Stomach smooth muscle (tissue), 2 donors: ENCODE data around the gene NHSL1.

Experiments
- H3K27ac ChIP-seq: one replicate; pipeline ENCODE4 v1.7.0; 2013; ENCODE audit warnings: mild to moderate bottlenecking, low read length, inconsistent platforms
- H3K27me3 ChIP-seq, 2 donors: one replicate each; pipeline ENCODE4 v1.7.0; 2013; ENCODE audit warnings: low read length in 2 of 2; ENCODE audit not compliant: insufficient read depth in 2 of 2, control insufficient read depth in 1 of 2
- H3K36me3 ChIP-seq, 2 donors: one replicate each; pipeline ENCODE4 v1.7.0; 2013; ENCODE audit warnings: low read length in 2 of 2; ENCODE audit not compliant: control insufficient read depth in 2 of 2, insufficient read depth in 2 of 2
- H3K4me1 ChIP-seq: one replicate; pipeline ENCODE4 v1.7.0; 2013; ENCODE audit warnings: low read length; ENCODE audit not compliant: control insufficient read depth, insufficient read depth
- H3K4me3 ChIP-seq, 2 donors: one replicate each; pipeline ENCODE4 v1.7.0; 2013; ENCODE audit warnings: low read length in 2 of 2
- H3K9ac ChIP-seq, 2 donors: one replicate each; pipeline ENCODE4 v1.7.0; 2013; ENCODE audit warnings: low read length in 2 of 2, mild to moderate bottlenecking in 1 of 2
- H3K9me3 ChIP-seq, 2 donors: one replicate each; pipeline ENCODE4 v1.7.0; 2013; ENCODE audit warnings: low read length in 2 of 2; ENCODE audit not compliant: control insufficient read depth in 2 of 2
- donor health status: healthy.
- donor health status: Pancreatic carcinoma.

NHSL1 gene

GRCh38 chr6:138523347-138524210, 24.3 kb upstream of the NHSL1 start:
- Histone ChIP-seq H3K27ac (no peak overlapping the region), H3K4me3 (no peak overlapping the region), H3K27me3 (no peaks in the 10 kb centered on the region), H3K4me1 (peaks cover 7% of the 10 kb centered on the region), H3K36me3 (no peaks in the 10 kb centered on the region), H3K9ac (no peak overlapping the region), H3K9me3 (no peaks in the 10 kb centered on the region)

DNA sequence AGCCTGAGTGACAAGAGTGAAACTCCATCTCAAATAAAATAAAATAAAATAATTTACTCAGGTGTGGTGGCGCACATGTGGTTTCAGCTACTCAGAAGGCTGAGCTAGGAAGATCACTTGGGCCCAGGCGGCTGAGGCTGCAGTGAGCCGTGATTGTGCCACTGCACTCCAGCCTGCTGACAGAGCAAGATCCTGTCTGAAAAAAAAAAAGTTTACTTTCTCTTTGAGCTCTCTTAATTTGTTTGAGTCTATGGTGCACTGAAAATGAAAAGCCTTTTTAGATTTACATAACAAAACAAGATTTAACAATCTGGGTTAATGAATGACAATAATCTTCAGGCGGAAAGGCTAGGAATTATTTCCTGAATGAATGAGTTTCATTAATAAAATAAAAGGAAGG, 23.3 kb upstream of the NHSL1 start:
- Histone ChIP-seq H3K9me3 (peaks cover 0 to 2% of the 10 kb centered on the region in 2 donors), H3K4me1 (peaks cover 4% of the 10 kb centered on the region), H3K4me3 (no peak overlapping the region), H3K36me3 (no peaks in the 10 kb centered on the region), H3K27ac (no peak overlapping the region), H3K9ac (no peak overlapping the region), H3K27me3 (no peaks in the 10 kb centered on the region)

DNA sequence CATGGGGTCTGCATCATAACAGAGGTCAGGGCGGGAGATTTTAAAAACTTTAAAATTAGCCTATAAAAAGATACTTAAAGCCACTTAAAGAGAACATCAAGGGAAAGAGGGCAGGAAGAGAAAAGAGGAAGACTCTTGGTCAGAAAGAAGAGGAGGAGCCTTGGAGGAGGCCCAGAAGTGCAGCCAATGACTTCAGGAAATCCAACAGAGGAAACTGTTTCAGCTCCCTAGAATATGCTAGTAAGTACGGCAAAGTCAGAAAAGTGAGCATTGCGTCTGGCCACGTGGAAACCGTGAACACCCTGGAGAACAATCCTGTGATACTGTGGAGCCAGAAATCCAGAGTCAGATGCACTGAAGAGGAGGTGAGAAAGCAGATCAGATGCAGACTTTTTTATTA, 22.5 kb upstream of the NHSL1 start:
- Histone ChIP-seq H3K4me1 (no peaks in the 10 kb centered on the region), H3K4me3 (no peak overlapping the region), H3K9ac (no peak overlapping the region), H3K27me3 (no peaks in the 10 kb centered on the region), H3K36me3 (no peaks in the 10 kb centered on the region), H3K27ac (no peak overlapping the region), H3K9me3 (peaks cover 0 to 4% of the 10 kb centered on the region in 2 donors)

DNA sequence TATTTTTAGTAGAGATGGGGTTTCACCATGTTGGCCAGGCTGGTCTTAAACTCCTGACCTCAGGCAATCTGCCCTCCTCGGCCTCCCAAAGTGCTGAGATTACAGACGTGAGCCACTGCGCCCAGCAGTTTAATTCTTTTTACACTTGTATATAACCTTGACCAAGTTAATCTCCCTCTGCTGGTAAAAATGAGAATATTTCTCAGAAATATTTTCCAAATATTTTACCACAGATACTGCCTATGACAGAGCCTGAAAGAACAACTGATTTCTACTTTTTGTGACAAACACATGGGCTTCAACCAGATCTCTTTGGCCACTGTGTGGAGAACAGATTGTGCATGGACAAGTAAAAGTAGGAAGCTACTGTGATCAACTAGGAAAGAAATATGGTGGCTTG, 21.2 kb upstream of the NHSL1 start:
- Histone ChIP-seq H3K27ac (no peak overlapping the region), H3K27me3 (no peaks in the 10 kb centered on the region), H3K9ac (no peak overlapping the region), H3K36me3 (no peaks in the 10 kb centered on the region), H3K4me3 (no peak overlapping the region), H3K4me1 (no peaks in the 10 kb centered on the region), H3K9me3 (peaks cover 0 to 4% of the 10 kb centered on the region in 2 donors)

- Histone ChIP-seq H3K27me3 (no peaks in the 10 kb centered on the region), H3K27ac (no peak overlapping the region), H3K9me3 (peaks cover 0 to 4% of the 10 kb centered on the region in 2 donors), H3K4me3 (no peak overlapping the region), H3K9ac (no peak overlapping the region), H3K36me3 (no peaks in the 10 kb centered on the region), H3K4me1 (no peaks in the 10 kb centered on the region)
These were observed 18.8 kb upstream of the NHSL1 start for GRCh38 chr6:138518054-138518453.

DNA sequence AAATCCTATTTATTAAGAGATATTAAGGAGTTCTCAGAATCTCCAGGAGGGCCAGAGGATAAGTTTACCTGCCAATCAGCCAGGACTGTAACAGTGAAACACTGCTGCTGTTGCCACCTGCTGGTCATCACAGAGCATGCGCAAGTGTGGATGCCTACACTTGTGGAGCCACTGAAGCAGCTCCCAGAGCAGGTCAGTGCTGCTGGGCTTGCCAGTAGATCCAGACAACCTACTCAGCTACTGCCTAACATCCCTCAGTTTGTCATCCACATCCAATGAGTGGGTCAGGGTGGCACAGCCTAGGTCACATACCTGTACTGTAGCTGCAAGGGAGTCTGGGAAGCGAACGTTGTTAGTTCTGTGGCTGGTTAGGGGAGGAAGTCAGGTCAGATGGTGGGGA, 18.3 kb upstream of the NHSL1 start:
- Histone ChIP-seq H3K27me3 (no peaks in the 10 kb centered on the region), H3K27ac (no peak overlapping the region), H3K4me3 (no peak overlapping the region), H3K9me3 (peaks cover 0 to 4% of the 10 kb centered on the region in 2 donors), H3K4me1 (no peaks in the 10 kb centered on the region), H3K36me3 (no peaks in the 10 kb centered on the region), H3K9ac (no peak overlapping the region)

DNA sequence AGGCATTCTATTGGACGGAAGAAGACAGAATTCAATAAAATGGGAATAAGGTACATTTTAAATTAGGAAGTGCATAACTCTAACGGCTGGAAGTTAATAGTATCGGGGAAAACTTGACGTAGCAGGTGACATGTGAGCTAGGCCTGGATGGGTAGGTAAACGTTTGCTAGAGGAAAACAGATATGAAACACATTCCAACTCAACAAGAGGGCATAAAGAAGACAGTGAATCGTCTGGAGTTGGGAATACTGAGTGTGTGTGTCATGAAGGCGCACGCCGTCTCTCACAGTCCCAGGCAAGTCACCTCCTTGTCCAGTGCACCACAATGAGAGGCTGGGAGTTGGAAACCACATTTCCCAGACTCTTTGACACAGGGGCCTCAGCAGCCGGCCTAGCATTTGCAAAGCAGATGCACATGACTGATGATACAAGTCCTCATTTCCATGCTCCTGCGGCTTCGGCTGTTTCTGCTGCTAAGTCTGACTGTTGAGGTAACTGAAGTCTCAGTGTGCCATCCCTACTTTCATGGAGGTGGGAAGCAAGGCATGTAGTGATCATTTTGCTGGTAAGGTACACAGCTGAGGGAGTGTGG, 16.5 kb upstream of the NHSL1 start:
- Histone ChIP-seq H3K4me3 (no peak overlapping the region), H3K36me3 (no peaks in the 10 kb centered on the region), H3K4me1 (no peaks in the 10 kb centered on the region), H3K9ac (no peak overlapping the region), H3K9me3 (peaks cover 0 to 4% of the 10 kb centered on the region in 2 donors), H3K27ac (no peak overlapping the region), H3K27me3 (no peaks in the 10 kb centered on the region)

DNA sequence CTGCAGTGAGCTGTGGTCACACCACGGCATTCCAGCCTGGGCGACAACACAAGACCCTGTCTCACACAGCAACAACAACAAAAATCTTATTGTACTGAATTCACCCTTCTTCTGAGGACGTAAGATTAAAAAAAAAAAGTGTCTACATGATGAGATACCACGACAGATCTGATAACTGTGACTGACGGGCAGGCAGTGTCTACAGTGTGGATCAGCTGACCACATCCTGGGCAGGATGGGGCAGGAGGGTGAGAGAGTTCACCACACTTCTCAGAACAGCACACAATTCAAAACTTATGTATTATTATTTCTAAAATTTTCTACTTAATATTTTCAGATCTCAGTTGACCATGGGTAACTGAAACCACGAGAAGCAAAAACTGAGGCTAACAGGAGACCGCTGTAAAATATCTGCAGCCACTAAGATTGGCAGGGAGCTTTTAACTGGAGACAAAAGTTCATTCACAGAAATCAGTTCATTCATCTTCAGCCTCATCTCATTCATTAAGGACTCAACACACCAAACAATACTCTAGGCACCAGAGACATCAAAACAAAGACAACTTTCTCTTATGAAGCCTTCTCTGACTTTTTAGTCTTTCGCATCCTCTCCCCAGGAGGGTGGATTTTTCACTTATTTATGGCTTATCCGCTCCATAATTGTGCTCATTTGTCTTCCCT, 15.7 kb upstream of the NHSL1 start:
- Histone ChIP-seq H3K27ac (no peak overlapping the region), H3K9ac (no peak overlapping the region), H3K9me3 (peaks cover 0 to 4% of the 10 kb centered on the region in 2 donors), H3K36me3 (no peaks in the 10 kb centered on the region), H3K4me1 (no peaks in the 10 kb centered on the region), H3K4me3 (no peak overlapping the region), H3K27me3 (no peaks in the 10 kb centered on the region)

DNA sequence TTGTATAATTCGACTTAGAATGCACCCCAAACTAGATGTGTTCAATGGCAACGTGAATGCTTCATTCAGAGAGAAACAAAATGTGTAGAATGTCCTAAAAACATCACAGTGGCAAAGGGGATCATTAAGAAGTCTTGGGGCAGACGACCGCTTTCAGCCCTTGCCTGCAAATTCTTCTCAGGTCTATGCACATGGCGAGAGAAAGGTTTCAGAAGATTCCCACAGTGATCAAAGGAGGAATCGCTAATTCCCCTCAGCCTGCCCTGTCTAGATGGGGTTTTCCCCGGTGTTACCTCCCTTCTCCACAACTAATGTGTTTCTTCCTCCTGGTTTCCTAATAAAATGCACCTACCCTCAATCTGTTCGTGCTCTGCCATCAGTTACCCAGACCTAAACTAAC, 13.3 kb upstream of the NHSL1 start:
- H3K27ac ChIP-seq = no peak overlapping the region
- H3K9me3 ChIP-seq = peaks cover 0 to 1% of the 10 kb centered on the region in 2 donors
- H3K27me3 ChIP-seq = no peaks in the 10 kb centered on the region
- no peak overlapping the region for H3K4me3 ChIP-seq
- H3K36me3 ChIP-seq = no peaks in the 10 kb centered on the region
- H3K4me1 ChIP-seq = no peaks in the 10 kb centered on the region
- H3K9ac ChIP-seq = no peak overlapping the region

DNA sequence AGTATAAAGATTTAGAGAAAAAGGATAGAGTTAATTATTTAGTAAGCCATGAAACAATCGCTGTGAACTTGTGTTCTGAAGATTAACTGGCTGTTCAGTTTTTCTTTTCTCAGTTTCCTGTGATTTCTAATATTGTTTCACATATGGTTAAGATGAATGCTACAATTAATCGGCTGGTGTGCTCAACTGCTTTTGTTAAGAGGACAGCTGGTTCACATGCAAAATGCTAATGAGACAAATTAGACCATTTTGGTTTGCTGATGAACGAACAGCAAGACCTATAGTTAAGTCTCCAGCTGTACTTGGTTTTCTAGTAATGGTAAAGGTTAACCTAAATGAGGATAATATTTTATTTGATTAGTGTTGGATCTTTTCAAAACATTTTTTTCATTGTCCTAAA, 10.8 kb upstream of the NHSL1 start:
- no peak overlapping the region for H3K9ac ChIP-seq
- H3K9me3 ChIP-seq = no peaks in the 10 kb centered on the region
- no peak overlapping the region for H3K27ac ChIP-seq
- no peaks in the 10 kb centered on the region for H3K36me3 ChIP-seq
- no peaks in the 10 kb centered on the region for H3K27me3 ChIP-seq
- H3K4me3 ChIP-seq = no peak overlapping the region
- no peaks in the 10 kb centered on the region for H3K4me1 ChIP-seq
